ENCODE data around the gene RHOC.

RHOC gene

GRCh38 chr1:112698366-112699310 is 8.3 kb downstream of the RHOC start:
- DNase-seq (ENCODE audit: low spot score), result no peak
- no peak for TF ChIP-seq CTCF (IDR thresholded peaks at IDR 0.05; ENCODE audit: extremely low read depth, insufficient read depth, missing control alignments)
- in situ Hi-C loops (cut with MboI; ENCODE audit: low pct_unique_long_range_greater_than_20kb, low sequenced_read_pairs, unreplicated experiment), result no loop called here

GRCh38 chr1:112697781-112698201 is 9.1 kb downstream of the RHOC start:
- no peak for TF ChIP-seq CTCF (IDR thresholded peaks at IDR 0.05; ENCODE audit: extremely low read depth, insufficient read depth, missing control alignments)
- in situ Hi-C loops (cut with MboI; ENCODE audit: low pct_unique_long_range_greater_than_20kb, low sequenced_read_pairs, unreplicated experiment), result no loop called here
- no peak for DNase-seq (ENCODE audit: low spot score)

- TF ChIP-seq CTCF (IDR thresholded peaks at IDR 0.05; ENCODE audit: extremely low read depth, insufficient read depth, missing control alignments), result no peak
- DNase-seq (ENCODE audit: low spot score), result no peak
- in situ Hi-C loops (cut with MboI; ENCODE audit: low pct_unique_long_range_greater_than_20kb, low sequenced_read_pairs, unreplicated experiment), result no loop called here
These were observed 10.2 kb downstream of the RHOC start for GRCh38 chr1:112696578-112697314.

GRCh38 chr1:112695276-112695675 is 11.7 kb downstream of the RHOC start:
- in situ Hi-C loops (cut with MboI; ENCODE audit: low pct_unique_long_range_greater_than_20kb, low sequenced_read_pairs, unreplicated experiment), result no loop called here
- no peak for TF ChIP-seq CTCF (IDR thresholded peaks at IDR 0.05; ENCODE audit: extremely low read depth, insufficient read depth, missing control alignments)
- no peak for DNase-seq (ENCODE audit: low spot score)

GRCh38 chr1:112694363-112694929 is 12.5 kb downstream of the RHOC start:
- no peak for DNase-seq (ENCODE audit: low spot score)
- TF ChIP-seq CTCF (IDR thresholded peaks at IDR 0.05; ENCODE audit: extremely low read depth, insufficient read depth, missing control alignments), result no peak
- in situ Hi-C loops (cut with MboI; ENCODE audit: low pct_unique_long_range_greater_than_20kb, low sequenced_read_pairs, unreplicated experiment), result no loop called here

GRCh38 chr1:112693821-112694220 is 13.1 kb downstream of the RHOC start:
- in situ Hi-C loops (cut with MboI; ENCODE audit: low pct_unique_long_range_greater_than_20kb, low sequenced_read_pairs, unreplicated experiment), result no loop called here
- DNase-seq (ENCODE audit: low spot score), result no peak
- TF ChIP-seq CTCF (IDR thresholded peaks at IDR 0.05; ENCODE audit: extremely low read depth, insufficient read depth, missing control alignments), result no peak

Measured in GM13977 (cell line).